Hepatocyte (in vitro differentiated cells): Measurements from ENCODE around the gene NEURL4. TPM values are rescaled to one million over a fixed set of nuclear protein-coding genes. Genes with fewer than 3 reads are reported as not detected.
A peak's percentile ranks its signal among the peaks of the same experiment; 100 is the strongest.

Experiments used
- DNase-seq: peaks from one replicate; pipeline ENCODE4 v3.0.0-alpha.2; 2016; ENCODE audit warnings: low spot score
- H2AFZ ChIP-seq: fragments of 200-600 bp; sonication (generic); 2 replicates; pipeline ENCODE4 v1.6.0; 2016; ENCODE audit warnings: antibody characterized with exemption, mild to moderate bottlenecking
- H3K27ac ChIP-seq: fragments of 200-600 bp; sonication (generic); 2 replicates; pipeline ENCODE4 v1.5.1; 2016; ENCODE audit warnings: mild to moderate bottlenecking
- H3K27me3 ChIP-seq: fragments of 200-600 bp; sonication (generic); 2 replicates; pipeline ENCODE4 v1.6.1; 2016
- H3K36me3 ChIP-seq: fragments of 200-600 bp; sonication (generic); replicated peaks from 2 replicates; pipeline ENCODE4 v1.5.1; 2016; ENCODE audit warnings: low read depth; ENCODE audit not compliant: insufficient read depth
- H3K4me1 ChIP-seq: fragments of 200-600 bp; sonication (generic); 2 replicates; pipeline ENCODE4 v1.5.1; 2016; ENCODE audit warnings: mild to moderate bottlenecking, moderate library complexity; ENCODE audit not compliant: insufficient read depth
- H3K4me2 ChIP-seq: fragments of 200-600 bp; sonication (generic); 2 replicates; pipeline ENCODE4 v1.6.0; 2016
- H3K4me3 ChIP-seq: fragments of 200-600 bp; sonication (generic); 2 replicates; pipeline ENCODE4 v1.5.1; 2016; ENCODE audit warnings: mild to moderate bottlenecking
- H3K79me2 ChIP-seq: fragments of 200-600 bp; sonication (generic); 2 replicates; pipeline ENCODE4 v1.6.0; 2017; ENCODE audit warnings: mild to moderate bottlenecking
- H3K9me2 ChIP-seq: fragments of 200-600 bp; sonication (generic); replicated peaks from 2 replicates; pipeline ENCODE4 v1.6.0; 2017; ENCODE audit warnings: mild to moderate bottlenecking; ENCODE audit not compliant: insufficient read depth
- H3K9me3 ChIP-seq: fragments of 200-600 bp; sonication (generic); 2 replicates; pipeline ENCODE4 v1.5.1; 2016; ENCODE audit warnings: low read depth, mild to moderate bottlenecking
- H4K20me1 ChIP-seq: fragments of 200-600 bp; sonication (generic); 2 replicates; pipeline ENCODE4 v1.6.0; 2016; ENCODE audit warnings: mild to moderate bottlenecking; ENCODE audit not compliant: insufficient read depth, poor library complexity, severe bottlenecking
- EZH2 ChIP-seq: fragments of 200-600 bp; sonication (generic); IDR thresholded peaks from 2 replicates; pipeline ENCODE4 v1.6.1; 2016; ENCODE audit warnings: antibody characterized with exemption, mild to moderate bottlenecking, borderline replicate concordance
- EZH2phosphoT487 ChIP-seq: fragments of 200-600 bp; sonication (generic); IDR thresholded peaks from one replicate; pipeline ENCODE4 v1.6.1; 2018; ENCODE audit warnings: antibody characterized with exemption, mild to moderate bottlenecking, low read depth, moderate library complexity; ENCODE audit not compliant: unreplicated experiment, severe bottlenecking
- WGBS: methylation state at CpG from one replicate; pipeline ENCODE4 v1.1.6; 2016; ENCODE audit warnings: low lambda C conversion rate; ENCODE audit errors: missing lambda C conversion rate; 5-methylcytosine and 5-hydroxymethylcytosine counted together
- polyA plus RNA-seq: library from polyadenylated mRNA; unstranded; fragments of >200 nt; fragmentation: Nextera tagmentation; extraction: Ambion mirVana; gene quantifications from 2 replicates; pipeline ENCODE4 v1.2.1, GENCODE V29; 2016
- total RNA-seq: library from RNA; depleted of rRNA; stranded (reverse); fragments of >200 nt; gene quantifications from 2 replicates; pipeline ENCODE4 v1.2.3, GENCODE V29; 2014
- TF ChIP-seq, protein P1 (sequence below): fragments of 200-600 bp; sonication (generic); IDR thresholded peaks from 2 replicates; pipeline ENCODE4 v1.5.1; 2016; ENCODE audit warnings: antibody characterized with exemption, mild to moderate bottlenecking; ENCODE audit not compliant: poor library complexity

Gene NEURL4
- total and polyA plus RNA-seq, 2 experiments from 2014 or later: 9.5 to 9.6 TPM

DNA sequence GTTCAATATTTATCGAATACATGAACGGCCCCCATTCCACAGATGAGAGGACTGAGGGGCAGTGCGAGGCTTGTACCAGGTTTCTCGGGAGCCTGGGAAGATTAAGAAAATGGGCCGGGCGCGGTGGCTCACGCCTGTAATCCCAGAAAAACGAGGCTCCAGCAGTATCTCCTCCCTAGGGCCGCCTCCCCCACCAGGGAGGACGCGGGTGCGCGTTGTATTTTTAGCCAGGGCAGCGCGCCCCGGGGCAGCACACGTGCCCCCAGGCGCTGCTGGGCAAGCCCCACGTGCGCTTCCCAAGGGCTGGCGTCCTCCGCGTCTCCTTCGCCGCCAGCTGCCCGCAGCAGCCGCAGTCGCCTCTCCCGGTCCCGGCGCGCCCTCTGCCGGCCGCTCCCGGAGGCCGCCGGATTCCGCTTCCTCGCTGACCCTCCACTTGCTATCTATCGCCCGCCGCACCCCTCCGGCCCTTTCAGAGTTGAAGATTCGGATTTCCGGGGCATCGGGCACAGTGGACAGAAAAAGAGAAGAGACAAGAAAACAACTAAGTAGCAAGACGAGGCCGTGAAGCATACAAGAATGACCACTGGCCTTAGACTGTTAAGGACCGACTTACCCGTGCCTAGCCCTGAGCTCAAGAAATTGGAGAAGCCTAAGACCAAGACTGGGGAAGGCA lies 32.8 kb downstream of the NEURL4 start:
- TF ChIP-seq EZH2: no peak
- TF ChIP-seq, protein P1, sequence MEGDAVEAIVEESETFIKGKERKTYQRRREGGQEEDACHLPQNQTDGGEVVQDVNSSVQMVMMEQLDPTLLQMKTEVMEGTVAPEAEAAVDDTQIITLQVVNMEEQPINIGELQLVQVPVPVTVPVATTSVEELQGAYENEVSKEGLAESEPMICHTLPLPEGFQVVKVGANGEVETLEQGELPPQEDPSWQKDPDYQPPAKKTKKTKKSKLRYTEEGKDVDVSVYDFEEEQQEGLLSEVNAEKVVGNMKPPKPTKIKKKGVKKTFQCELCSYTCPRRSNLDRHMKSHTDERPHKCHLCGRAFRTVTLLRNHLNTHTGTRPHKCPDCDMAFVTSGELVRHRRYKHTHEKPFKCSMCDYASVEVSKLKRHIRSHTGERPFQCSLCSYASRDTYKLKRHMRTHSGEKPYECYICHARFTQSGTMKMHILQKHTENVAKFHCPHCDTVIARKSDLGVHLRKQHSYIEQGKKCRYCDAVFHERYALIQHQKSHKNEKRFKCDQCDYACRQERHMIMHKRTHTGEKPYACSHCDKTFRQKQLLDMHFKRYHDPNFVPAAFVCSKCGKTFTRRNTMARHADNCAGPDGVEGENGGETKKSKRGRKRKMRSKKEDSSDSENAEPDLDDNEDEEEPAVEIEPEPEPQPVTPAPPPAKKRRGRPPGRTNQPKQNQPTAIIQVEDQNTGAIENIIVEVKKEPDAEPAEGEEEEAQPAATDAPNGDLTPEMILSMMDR: peak; percentile 90
- no peak for TF ChIP-seq EZH2phosphoT487
- Histone ChIP-seq H4K20me1 (no peaks in the 10 kb centered on the region), H3K27me3 (no peaks in the 10 kb centered on the region), H2AFZ (peak overlapping the region; percentile 16), H3K4me2 (peak overlapping the region; percentile 76), H3K4me3 (no peak overlapping the region), H3K4me1 (peaks cover 28% of the 10 kb centered on the region), H3K9me3 (no peaks in the 10 kb centered on the region), H3K36me3 (no peaks in the 10 kb centered on the region), H3K27ac (no peak overlapping the region), H3K79me2 (no peaks in the 10 kb centered on the region), H3K9me2 (no peaks in the 10 kb centered on the region)
- peak; percentile 93 for DNase-seq
- WGBS: 9% methylated on average over 50 of the region's 51 CpGs

DNA sequence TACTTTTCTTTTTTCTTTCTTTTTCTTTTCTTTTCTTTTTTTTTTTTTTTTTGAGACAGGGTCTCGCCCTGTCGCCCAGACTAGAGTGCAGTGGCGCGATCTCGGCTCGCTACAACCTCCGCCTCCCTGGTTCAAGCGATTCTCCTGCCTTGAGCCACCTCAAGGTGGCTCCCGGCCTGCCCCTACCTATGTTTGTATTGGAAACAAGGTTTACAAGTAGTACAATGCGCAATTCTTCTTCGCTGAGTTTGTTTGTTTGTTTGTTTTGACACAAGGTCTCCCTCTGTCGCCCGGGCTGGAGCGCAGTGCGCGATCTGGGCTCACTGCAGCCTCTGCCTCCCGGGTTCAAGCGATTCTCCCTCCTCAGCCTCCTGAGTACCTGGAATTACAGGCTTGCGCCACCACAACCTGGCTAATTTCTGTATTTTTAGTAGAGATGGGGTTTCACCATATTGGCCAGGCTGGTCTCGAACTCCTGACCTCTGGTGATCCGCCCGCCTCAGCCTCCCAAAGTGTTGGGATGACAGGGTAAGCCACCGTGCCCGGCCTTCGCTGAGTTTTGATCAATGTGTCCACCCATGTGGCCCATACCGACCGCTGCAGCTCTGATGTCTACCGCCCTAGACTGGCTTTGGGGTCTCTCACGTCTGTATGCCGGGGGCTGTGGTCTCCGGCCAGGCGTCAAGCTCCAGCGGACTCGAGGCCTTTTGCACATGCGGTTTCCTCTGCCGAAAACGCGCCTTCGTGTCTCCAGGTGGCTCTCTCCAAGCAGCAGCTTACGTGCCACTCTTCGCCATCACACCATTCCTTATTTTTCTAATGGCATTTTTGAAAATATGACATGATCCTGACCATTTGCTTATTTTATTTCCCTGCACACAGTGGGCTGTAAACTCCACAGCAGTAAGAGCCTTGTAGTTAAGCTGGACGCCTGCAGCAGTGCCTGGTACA lies 33.6 kb downstream of the NEURL4 start:
- no peak overlapping the region for H3K27ac ChIP-seq

DNA sequence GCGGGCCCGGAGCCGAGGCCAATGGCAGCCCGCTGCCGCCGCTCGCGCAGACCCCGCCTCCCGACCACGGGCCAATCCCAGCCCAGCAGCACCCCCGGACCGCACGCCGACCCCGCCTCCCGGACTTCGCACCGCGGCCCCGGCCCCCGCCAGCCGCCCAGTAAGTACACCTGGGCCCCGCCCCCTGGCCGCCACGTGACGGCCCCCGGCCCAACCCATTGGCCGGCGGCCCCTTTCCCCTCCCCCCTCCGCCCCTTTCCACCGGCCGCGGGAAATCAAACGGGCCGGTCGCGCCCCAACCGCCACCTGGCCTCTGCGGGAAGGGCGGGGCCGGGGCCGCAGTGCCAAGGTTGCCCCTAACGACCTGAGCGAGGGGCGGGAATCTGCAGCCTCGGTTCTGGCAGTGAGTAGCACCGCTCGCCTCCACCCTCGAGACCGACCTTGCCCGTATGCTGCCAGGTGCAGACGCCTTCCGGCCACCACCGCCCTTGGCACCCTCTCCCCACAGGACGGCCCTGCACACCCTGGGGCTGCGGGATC lies 34.5 kb downstream of the NEURL4 start, which contains the start of gene YBX2:
Gene YBX2 (minus strand): TSS at position 26 of the 540 bp plus-strand sequence. CDS start 139 bp downstream, outside the sequence.
- peak; percentile 95 for DNase-seq
- H3K27ac ChIP-seq: no peak within 1 kb of the TSS
- no peaks in the 10 kb centered on the region for H3K79me2 ChIP-seq
- WGBS: 7% methylated on average over 10 of the region's 57 CpGs
- no peak within 1 kb of the TSS for H2AFZ ChIP-seq
- no peaks in the 10 kb centered on the region for H3K27me3 ChIP-seq
- no peaks in the 10 kb centered on the region for H4K20me1 ChIP-seq
- peak within 1 kb of the TSS; percentile 89 for H3K4me2 ChIP-seq
- H3K9me3 ChIP-seq: no peaks in the 10 kb centered on the region
- no peak within 1 kb of the TSS for H3K4me3 ChIP-seq
- TF ChIP-seq, protein P1: no peak
- TF ChIP-seq EZH2phosphoT487: no peak
- TF ChIP-seq EZH2: no peak
- H3K36me3 ChIP-seq: no peaks in the 10 kb centered on the region
- peaks cover 28% of the 10 kb centered on the region for H3K4me1 ChIP-seq
- no peaks in the 10 kb centered on the region for H3K9me2 ChIP-seq

More for the DNA sequence above, 33.6 kb downstream of the NEURL4 start:
- no peak overlapping the region for H2AFZ ChIP-seq
- H4K20me1 ChIP-seq: no peaks in the 10 kb centered on the region
- no peak overlapping the region for H3K4me3 ChIP-seq
- no peaks in the 10 kb centered on the region for H3K9me3 ChIP-seq
- peaks cover 28% of the 10 kb centered on the region for H3K4me1 ChIP-seq
- H3K9me2 ChIP-seq: no peaks in the 10 kb centered on the region
- H3K79me2 ChIP-seq: no peaks in the 10 kb centered on the region
- peak overlapping the region; percentile 89 for H3K4me2 ChIP-seq
- H3K36me3 ChIP-seq: no peaks in the 10 kb centered on the region
- WGBS: 70% methylated on average over 40 of the region's 42 CpGs
- H3K27me3 ChIP-seq: no peaks in the 10 kb centered on the region
- DNase-seq: no peak
- TF ChIP-seq EZH2phosphoT487: no peak
- TF ChIP-seq, protein P1: no peak
- no peak for TF ChIP-seq EZH2
